Ishikawa (cell line): Measurements from ENCODE around the gene DLGAP4.

Source experiments
- CEBPB ChIP-seq: IDR thresholded peaks from 2 replicates; pipeline ENCODE4 v1.6.1; 2012
- EGR1 ChIP-seq: IDR thresholded peaks from 2 replicates; pipeline ENCODE4 v1.6.1; 2012
- EP300 ChIP-seq: IDR thresholded peaks from 2 replicates; pipeline ENCODE4 v1.6.1; 2012; ENCODE audit warnings: borderline replicate concordance
- FOXM1 ChIP-seq: IDR thresholded peaks from 2 replicates; pipeline ENCODE4 v1.6.1; 2012; ENCODE audit warnings: low read depth, borderline replicate concordance
- MAX ChIP-seq: IDR thresholded peaks from 2 replicates; pipeline ENCODE4 v1.6.1; 2012
- RAD21 ChIP-seq: IDR thresholded peaks from 2 replicates; pipeline ENCODE4 v1.6.1; 2012; ENCODE audit warnings: low read depth
- REST ChIP-seq: IDR thresholded peaks from 2 replicates; pipeline ENCODE4 v1.6.1; 2012; ENCODE audit warnings: low read depth, mild to moderate bottlenecking
- TAF1 ChIP-seq: IDR thresholded peaks from 2 replicates; pipeline ENCODE4 v1.6.1; 2012; ENCODE audit warnings: low read depth, mild to moderate bottlenecking
- TCF12 ChIP-seq: IDR thresholded peaks from 2 replicates; pipeline ENCODE4 v1.6.1; 2012; ENCODE audit warnings: low read depth
- TEAD4 ChIP-seq: IDR thresholded peaks from 2 replicates; pipeline ENCODE4 v1.6.1; 2012
- USF1 ChIP-seq: IDR thresholded peaks from 2 replicates; pipeline ENCODE4 v1.6.1; 2012
- YY1 ChIP-seq: IDR thresholded peaks from 2 replicates; pipeline ENCODE4 v1.6.1; 2012; ENCODE audit warnings: low read depth
- ZBTB7A ChIP-seq: IDR thresholded peaks from 2 replicates; pipeline ENCODE4 v1.6.1; 2012; ENCODE audit warnings: low read depth

GRCh38 chr20:36353740-36354139 lies 47.6 kb downstream of the DLGAP4 start:
- TF ChIP-seq CEBPB, result no peak
- TF ChIP-seq ZBTB7A, result no peak
- no peak for TF ChIP-seq EP300
- no peak for TF ChIP-seq USF1
- no peak for TF ChIP-seq FOXM1
- no peak for TF ChIP-seq REST
- TF ChIP-seq TAF1, result no peak
- no peak for TF ChIP-seq TEAD4
- no peak for TF ChIP-seq EGR1
- TF ChIP-seq YY1, result no peak
- TF ChIP-seq MAX, result no peak
- TF ChIP-seq RAD21, result no peak
- TF ChIP-seq TCF12, result no peak
